B cell (primary cell): Measurements from ENCODE around the gene MEA1. TPM values are rescaled to one million over a fixed set of nuclear protein-coding genes. Genes with fewer than 3 reads are reported as not detected.
A peak's percentile ranks its signal among the peaks of the same experiment; 100 is the strongest.

Experiments
- ATAC-seq: fragments of 200-7000 bp; cut with Tn5 transposase; one replicate; pipeline ENCODE4 v1.10.0; 2021; ENCODE audit warnings: low read depth, mild to moderate bottlenecking, moderate number of reproducible peaks, moderate library complexity
- CTCF ChIA-PET: fragments of 350-600 bp; sonication (Branson Sonifier 250); formaldehyde crosslinking; loops from one replicate; lab custom pipeline; 2021; ENCODE audit warnings: antibody characterized with exemption, inconsistent platforms; lab: Charles Lee
- POLR2A ChIA-PET: fragments of 350-600 bp; sonication (Branson Sonifier 250); formaldehyde crosslinking; loops from one replicate; lab custom pipeline; 2021; ENCODE audit warnings: antibody characterized with exemption; lab: Charles Lee
- DNase-seq: peaks from one replicate; pipeline ENCODE4 v3.0.0; 2013
- H2AFZ ChIP-seq: 2 replicates; pipeline ENCODE4 v1.6.1; 2012; ENCODE audit warnings: mild to moderate bottlenecking, low read depth, low read length; ENCODE audit not compliant: insufficient read depth, poor library complexity, severe bottlenecking
- H3K27ac ChIP-seq, 2 donors: 1 replicate in 1 of 2; 2 replicates in 1 of 2; pipeline ENCODE4 v1.5.1; 2012 to 2013; ENCODE audit warnings: low read length in 2 of 2, mild to moderate bottlenecking in 2 of 2, moderate library complexity in 1 of 2
- H3K27me3 ChIP-seq, 4 experiments: fragments of 200-600 bp in 1 of 4; sonication (generic) in 1 of 4; replicated peaks in 1 of 4; 1 replicate in 2 of 4; 2 replicates in 2 of 4; pipeline versions ENCODE4 v1.6.1 to v1.7.0; 2013 to 2016; ENCODE audit warnings: low read length in 3 of 4, mild to moderate bottlenecking in 2 of 4, mixed read lengths in 1 of 4, moderate library complexity in 1 of 4; ENCODE audit not compliant: insufficient read depth in 4 of 4, control insufficient read depth in 3 of 4; ENCODE audit errors: control extremely low read depth in 1 of 4
- H3K36me3 ChIP-seq, 2 experiments: replicated peaks in 1 of 2; 1 replicate in 1 of 2; 2 replicates in 1 of 2; pipeline versions ENCODE4 v1.6.1 to v1.7.1; 2013; ENCODE audit warnings: low read length in 1 of 2; ENCODE audit not compliant: insufficient read depth in 2 of 2, control insufficient read depth in 1 of 2; ENCODE audit errors: control extremely low read depth in 1 of 2, extremely low read depth in 1 of 2
- H3K4me1 ChIP-seq, 2 donors: fragments of 200-600 bp in 1 of 2; sonication (generic) in 1 of 2; 1 replicate in 1 of 2; 2 replicates in 1 of 2; pipeline versions ENCODE4 v1.5.1 to v1.6.1; 2013 to 2017; ENCODE audit warnings: low read length in 2 of 2; ENCODE audit not compliant: control insufficient read depth in 2 of 2, insufficient read depth in 2 of 2
- H3K4me2 ChIP-seq: replicated peaks from 2 replicates; pipeline ENCODE3; 2012; ENCODE audit warnings: mild to moderate bottlenecking, low read depth, low read length; ENCODE audit not compliant: poor library complexity, severe bottlenecking
- H3K4me3 ChIP-seq, 5 experiments: fragments of 200-600 bp in 1 of 5; sonication (generic) in 1 of 5; 1 replicate in 3 of 5; 2 replicates in 2 of 5; pipeline versions ENCODE4 v1.5.1 to v1.7.0; 2011 to 2016; ENCODE audit warnings: low read length in 4 of 5, mild to moderate bottlenecking in 4 of 5, low read depth in 2 of 5, control low read depth in 1 of 5, moderate library complexity in 1 of 5; ENCODE audit not compliant: insufficient read depth in 1 of 5; ENCODE audit errors: control extremely low read depth in 1 of 5, extremely low read depth in 1 of 5
- H3K79me2 ChIP-seq: fragments of 200-600 bp; sonication (generic); one replicate; pipeline ENCODE4 v1.6.0; 2016; ENCODE audit warnings: low read length; ENCODE audit not compliant: control insufficient read depth, insufficient read depth
- H3K9ac ChIP-seq: fragments of 200-600 bp; sonication (generic); 2 replicates; pipeline ENCODE4 v1.6.1; 2017; ENCODE audit warnings: mild to moderate bottlenecking, low read length, moderate library complexity
- H3K9me3 ChIP-seq, 3 donors: one replicate each; pipeline versions ENCODE4 v1.6.1 to v1.7.1; 2013; ENCODE audit warnings: low read length in 2 of 3; ENCODE audit not compliant: control insufficient read depth in 2 of 3, insufficient read depth in 1 of 3; ENCODE audit errors: control extremely low read depth in 1 of 3
- H4K20me1 ChIP-seq: 2 replicates; pipeline ENCODE4 v1.6.0; 2012; ENCODE audit warnings: mild to moderate bottlenecking, low read length; ENCODE audit not compliant: insufficient read depth, control insufficient read depth, poor library complexity, severe bottlenecking
- H3K27ac Mint-ChIP-seq: one replicate; pipeline ENCODE4 v1.8.0; 2021; ENCODE audit warnings: mixed read lengths
- H3K27me3 Mint-ChIP-seq: one replicate; pipeline ENCODE4 v1.8.0; 2021; ENCODE audit warnings: mixed read lengths
- H3K4me1 Mint-ChIP-seq: one replicate; pipeline ENCODE4 v1.8.0; 2021; ENCODE audit warnings: mixed read lengths
- H3K4me3 Mint-ChIP-seq: one replicate; pipeline ENCODE4 v1.8.0; 2021; ENCODE audit warnings: mixed read lengths
- H3K9me3 Mint-ChIP-seq: one replicate; pipeline ENCODE4 v1.8.0; 2022; ENCODE audit warnings: mixed read lengths; ENCODE audit not compliant: insufficient read depth
- EZH2 ChIP-seq: IDR thresholded peaks from 2 replicates; pipeline ENCODE4 v1.6.1; 2012; ENCODE audit warnings: borderline replicate concordance, low read depth, mild to moderate bottlenecking, moderate library complexity, low read length; ENCODE audit not compliant: insufficient read depth, poor library complexity, severe bottlenecking
- whole genome bisulfite sequencing: methylation state at CpG from one replicate; pipeline ENCODE4 v1.1.5; 2013; ENCODE audit warnings: missing lambda C conversion rate; ENCODE audit not compliant: insufficient coverage; 5-methylcytosine and 5-hydroxymethylcytosine counted together
- intact Hi-C: fragments of 100-400 bp; cut with micrococcal nuclease; formaldehyde crosslinking; loops from one replicate; pipeline ENCODE4 v1.10.0; 2022
- polyA plus RNA-seq: library from polyadenylated mRNA; depleted of rRNA; stranded (reverse); fragments of >200 nt; gene quantifications from 2 replicates; pipeline ENCODE4 v1.2.3, GENCODE V29; 2012
- total RNA-seq, 2 donors: library from RNA; stranded (reverse); fragments of 120-200 nt in 1 of 2; gene quantifications; 1 replicate in 1 of 2; 2 replicates in 1 of 2; pipeline versions ENCODE4 v1.2.3 to v1.2.4, GENCODE V29; 2013 to 2022
- TF ChIP-seq, protein P1 (sequence below): fragments of 200-600 bp; IDR thresholded peaks from one replicate; pipeline ENCODE4 v1.8.0; 2022; ENCODE audit warnings: antibody characterized with exemption, mild to moderate bottlenecking

MEA1 gene
- total and polyA plus RNA-seq, 2 donors (not counting 1 experiment from before 2014, with no cell fraction given): 35.7 to 36.7 TPM

- no peak overlapping the region for H3K27ac ChIP-seq
- no peak overlapping the region for H3K4me2 ChIP-seq
- Mint-ChIP-seq H3K4me1 (peaks cover 13% of the 10 kb centered on the region), H3K27ac (no peak overlapping the region), H3K27me3 (no peaks in the 10 kb centered on the region), H3K9me3 (no peaks in the 10 kb centered on the region), H3K4me3 (no peak overlapping the region)
- ChIA-PET POLR2A (no interaction called here), CTCF (no interaction called here)
- H3K27me3 ChIP-seq: peaks cover 0 to 12% (median 3%) of the 10 kb centered on the region in 4 experiments
- H3K9ac ChIP-seq: no peak overlapping the region
- no peak for DNase-seq
- H4K20me1 ChIP-seq: no peaks in the 10 kb centered on the region
- no peak overlapping the region for H3K4me3 ChIP-seq
- H3K4me1 ChIP-seq: peaks cover 9 to 16% of the 10 kb centered on the region in 2 donors
- no peaks in the 10 kb centered on the region for H3K9me3 ChIP-seq
- no peak for ATAC-seq
- no peak for TF ChIP-seq EZH2
- TF ChIP-seq, protein P1, sequence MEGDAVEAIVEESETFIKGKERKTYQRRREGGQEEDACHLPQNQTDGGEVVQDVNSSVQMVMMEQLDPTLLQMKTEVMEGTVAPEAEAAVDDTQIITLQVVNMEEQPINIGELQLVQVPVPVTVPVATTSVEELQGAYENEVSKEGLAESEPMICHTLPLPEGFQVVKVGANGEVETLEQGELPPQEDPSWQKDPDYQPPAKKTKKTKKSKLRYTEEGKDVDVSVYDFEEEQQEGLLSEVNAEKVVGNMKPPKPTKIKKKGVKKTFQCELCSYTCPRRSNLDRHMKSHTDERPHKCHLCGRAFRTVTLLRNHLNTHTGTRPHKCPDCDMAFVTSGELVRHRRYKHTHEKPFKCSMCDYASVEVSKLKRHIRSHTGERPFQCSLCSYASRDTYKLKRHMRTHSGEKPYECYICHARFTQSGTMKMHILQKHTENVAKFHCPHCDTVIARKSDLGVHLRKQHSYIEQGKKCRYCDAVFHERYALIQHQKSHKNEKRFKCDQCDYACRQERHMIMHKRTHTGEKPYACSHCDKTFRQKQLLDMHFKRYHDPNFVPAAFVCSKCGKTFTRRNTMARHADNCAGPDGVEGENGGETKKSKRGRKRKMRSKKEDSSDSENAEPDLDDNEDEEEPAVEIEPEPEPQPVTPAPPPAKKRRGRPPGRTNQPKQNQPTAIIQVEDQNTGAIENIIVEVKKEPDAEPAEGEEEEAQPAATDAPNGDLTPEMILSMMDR: no peak
- H2AFZ ChIP-seq: no peak overlapping the region
- 99% methylated on average over 8 of the region's 13 CpGs for WGBS
- H3K79me2 ChIP-seq: no peaks in the 10 kb centered on the region
- H3K36me3 ChIP-seq: peaks cover 0 to 32% of the 10 kb centered on the region in 2 experiments
- intact Hi-C loops: loop anchor here (5.0 kb wide), 1 partner anchor 60 kb away; no protein-coding TSS in a partner anchor
These were observed 51.1 kb downstream of the MEA1 start for GRCh38 chr6:42962502-42963178.

- ATAC-seq (no peak), DNase-seq (no peak)
- no peak overlapping the region for H2AFZ ChIP-seq
- ChIA-PET CTCF (interaction anchor here (0.7 kb wide), 1 partner anchor 975 kb away, joined by 3 read pairs; no protein-coding TSS in a partner anchor), POLR2A (no interaction called here)
- no peak overlapping the region for H3K4me2 ChIP-seq
- WGBS: 100% methylated on average over 4 of the region's 12 CpGs
- peaks cover 9 to 16% of the 10 kb centered on the region in 2 donors for H3K4me1 ChIP-seq
- TF ChIP-seq EZH2: no peak
- TF ChIP-seq, protein P1: no peak
- H3K36me3 ChIP-seq: peaks cover 0 to 27% of the 10 kb centered on the region in 2 experiments
- no peak overlapping the region for H3K9ac ChIP-seq
- Mint-ChIP-seq H3K27me3 (no peaks in the 10 kb centered on the region), H3K4me1 (peaks cover 13% of the 10 kb centered on the region), H3K4me3 (peak overlapping the region; percentile 44), H3K27ac (no peak overlapping the region), H3K9me3 (no peaks in the 10 kb centered on the region)
- intact Hi-C loops: loop anchor here (5.0 kb wide), 1 partner anchor 60 kb away; no protein-coding TSS in a partner anchor
- no peak overlapping the region for H3K27ac ChIP-seq
- no peak overlapping the region for H3K4me3 ChIP-seq
- H3K9me3 ChIP-seq: no peaks in the 10 kb centered on the region
- no peaks in the 10 kb centered on the region for H3K79me2 ChIP-seq
- H4K20me1 ChIP-seq: no peaks in the 10 kb centered on the region
- peaks cover 0 to 12% (median 3%) of the 10 kb centered on the region in 4 experiments for H3K27me3 ChIP-seq
These were observed 51.6 kb downstream of the MEA1 start for GRCh38 chr6:42962096-42962495.
